ENCODE data around the gene NT5C2. TPM values are rescaled to one million over a fixed set of nuclear protein-coding genes. Genes with fewer than 3 reads are reported as not detected.

Gene NT5C2
- total and polyA plus RNA-seq, 2 donors (not counting 3 experiments of a cell fraction or from before 2014, with no cell fraction given) = 47.2 to 69.9 TPM

GRCh38 chr10:103098240-103098639 is 94.8 kb downstream of the NT5C2 start:
- Histone ChIP-seq H2AFZ (ENCODE audit: low read depth, low read length) (no peak overlapping the region), H3K4me2 (ENCODE audit: insufficient read depth, low read length) (no peak overlapping the region), H3K79me2 (ENCODE audit: control insufficient read depth, insufficient read depth, low read length) (no peaks in the 10 kb centered on the region), H4K20me1 (replicated peaks; ENCODE audit: control insufficient read depth, extremely low read depth, insufficient read depth, low read length) (no peaks in the 10 kb centered on the region), H3K9ac (replicated peaks; ENCODE audit: extremely low read depth, insufficient read depth, low read length) (no peak overlapping the region), H3K9me3 (replicated peaks; ENCODE audit: control insufficient read depth, insufficient read depth, low read length) (no peaks in the 10 kb centered on the region), H3K4me1 (ENCODE audit: control insufficient read depth, extremely low read depth, insufficient read depth, low read length) (no peaks in the 10 kb centered on the region), H3K27ac (ENCODE audit: insufficient read depth, low read depth, low read length) (no peak overlapping the region), H3K36me3 (ENCODE audit: control insufficient read depth in 2 of 2, extremely low read depth in 1 of 2, insufficient read depth in 2 of 2, low read length in 2 of 2) (peaks cover 14 to 31% of the 10 kb centered on the region in 2 experiments), H3K9me1 (replicated peaks; ENCODE audit: control insufficient read depth, extremely low read depth, insufficient read depth, low read length) (no peaks in the 10 kb centered on the region), H3K27me3 (ENCODE audit: control insufficient read depth in 2 of 2, insufficient read depth in 2 of 2, low read length in 2 of 2) (no peaks in the 10 kb centered on the region), H3K4me3 (replicated peaks in 1 of 3; ENCODE audit: insufficient read depth in 1 of 3, low read depth in 1 of 3, low read length in 3 of 3) (no peak overlapping the region)
- BruUV-seq (replicated peaks) = no TSS peak
- CTCF ChIA-PET = interaction anchor here (0.8 to 9.7 kb wide), 4 partner anchors 12 to 148 kb away, joined by 3 to 87 read pairs (median 4); no protein-coding TSS in a partner anchor
- intact Hi-C loops (cut with micrococcal nuclease) (no loop called here), dilution Hi-C loops (cut with MboI; ENCODE audit: extremely low pct_ligation_motif_present, low sequenced_read_pairs) (no loop called here)
- FAIRE-seq (no peak), DNase-seq (ENCODE audit: low read depth, low spot score) (no peak)
- POLR2A ChIA-PET = no interaction called here
- no peak for TF ChIP-seq JUN (IDR thresholded peaks at IDR 0.05; ENCODE audit: borderline replicate concordance, insufficient read depth, insufficient read length, low read depth)
- no peak for TF ChIP-seq POLR2A (IDR thresholded peaks at IDR 0.05; ENCODE audit: low read depth, low read length)
- no peak for TF ChIP-seq POLR2AphosphoS5 (IDR thresholded peaks at IDR 0.05; ENCODE audit: insufficient read depth, low read depth, low read length)
- no peak for TF ChIP-seq FOS (IDR thresholded peaks at IDR 0.05; ENCODE audit: borderline replicate concordance, insufficient read depth, low read length)
- TF ChIP-seq, protein P1, sequence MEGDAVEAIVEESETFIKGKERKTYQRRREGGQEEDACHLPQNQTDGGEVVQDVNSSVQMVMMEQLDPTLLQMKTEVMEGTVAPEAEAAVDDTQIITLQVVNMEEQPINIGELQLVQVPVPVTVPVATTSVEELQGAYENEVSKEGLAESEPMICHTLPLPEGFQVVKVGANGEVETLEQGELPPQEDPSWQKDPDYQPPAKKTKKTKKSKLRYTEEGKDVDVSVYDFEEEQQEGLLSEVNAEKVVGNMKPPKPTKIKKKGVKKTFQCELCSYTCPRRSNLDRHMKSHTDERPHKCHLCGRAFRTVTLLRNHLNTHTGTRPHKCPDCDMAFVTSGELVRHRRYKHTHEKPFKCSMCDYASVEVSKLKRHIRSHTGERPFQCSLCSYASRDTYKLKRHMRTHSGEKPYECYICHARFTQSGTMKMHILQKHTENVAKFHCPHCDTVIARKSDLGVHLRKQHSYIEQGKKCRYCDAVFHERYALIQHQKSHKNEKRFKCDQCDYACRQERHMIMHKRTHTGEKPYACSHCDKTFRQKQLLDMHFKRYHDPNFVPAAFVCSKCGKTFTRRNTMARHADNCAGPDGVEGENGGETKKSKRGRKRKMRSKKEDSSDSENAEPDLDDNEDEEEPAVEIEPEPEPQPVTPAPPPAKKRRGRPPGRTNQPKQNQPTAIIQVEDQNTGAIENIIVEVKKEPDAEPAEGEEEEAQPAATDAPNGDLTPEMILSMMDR (IDR thresholded peaks at IDR 0.05; ENCODE audit: extremely low read depth in 1 of 2, insufficient read depth in 1 of 2, low read depth in 1 of 2, low read length in 2 of 2) = no peak

DNA sequence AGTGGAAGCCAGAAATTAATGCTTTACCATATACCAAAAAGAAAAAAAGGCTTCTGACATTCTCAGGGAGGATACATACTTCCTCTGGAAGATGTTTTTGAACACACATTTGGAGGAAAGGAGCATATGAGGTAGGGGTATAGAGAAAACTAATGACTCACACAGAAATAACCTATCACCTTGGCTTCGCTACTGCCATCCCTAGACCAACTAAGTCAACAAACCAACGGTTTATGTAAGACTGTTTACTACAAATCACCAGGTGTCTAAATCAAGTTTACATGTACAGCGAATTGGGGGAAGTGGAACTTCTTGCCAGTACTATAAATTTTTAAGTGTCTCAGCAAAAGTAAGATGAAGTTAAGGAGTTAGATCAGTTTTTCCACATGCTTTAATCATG is 96.9 kb downstream of the NT5C2 start:
- Histone ChIP-seq H3K9me3 (replicated peaks; ENCODE audit: control insufficient read depth, insufficient read depth, low read length) (no peaks in the 10 kb centered on the region), H3K27ac (ENCODE audit: insufficient read depth, low read depth, low read length) (no peak overlapping the region), H3K9ac (replicated peaks; ENCODE audit: extremely low read depth, insufficient read depth, low read length) (no peak overlapping the region), H3K4me1 (ENCODE audit: control insufficient read depth, extremely low read depth, insufficient read depth, low read length) (no peaks in the 10 kb centered on the region), H3K4me2 (ENCODE audit: insufficient read depth, low read length) (no peak overlapping the region), H3K79me2 (ENCODE audit: control insufficient read depth, insufficient read depth, low read length) (no peaks in the 10 kb centered on the region), H3K4me3 (replicated peaks in 1 of 3; ENCODE audit: insufficient read depth in 1 of 3, low read depth in 1 of 3, low read length in 3 of 3) (no peak overlapping the region), H4K20me1 (replicated peaks; ENCODE audit: control insufficient read depth, extremely low read depth, insufficient read depth, low read length) (no peaks in the 10 kb centered on the region), H3K9me1 (replicated peaks; ENCODE audit: control insufficient read depth, extremely low read depth, insufficient read depth, low read length) (no peaks in the 10 kb centered on the region), H3K36me3 (ENCODE audit: control insufficient read depth in 2 of 2, extremely low read depth in 1 of 2, insufficient read depth in 2 of 2, low read length in 2 of 2) (peaks cover 14 to 47% of the 10 kb centered on the region in 2 experiments), H2AFZ (ENCODE audit: low read depth, low read length) (no peak overlapping the region), H3K27me3 (ENCODE audit: control insufficient read depth in 2 of 2, insufficient read depth in 2 of 2, low read length in 2 of 2) (no peaks in the 10 kb centered on the region)
- DNase-seq (ENCODE audit: low read depth, low spot score) (no peak), FAIRE-seq (no peak)
- BruUV-seq (replicated peaks) = no TSS peak
- dilution Hi-C loops (cut with MboI; ENCODE audit: extremely low pct_ligation_motif_present, low sequenced_read_pairs) = no loop called here
- POLR2A ChIA-PET = no interaction called here
- intact Hi-C loops (cut with micrococcal nuclease) = no loop called here
- CTCF ChIA-PET = interaction anchor here (1.2 to 6.1 kb wide), 2 partner anchors 9 to 148 kb away, joined by 5 to 39 read pairs; no protein-coding TSS in a partner anchor
- TF ChIP-seq POLR2AphosphoS5 (IDR thresholded peaks at IDR 0.05; ENCODE audit: insufficient read depth, low read depth, low read length) (no peak), EZH2 (IDR thresholded peaks at IDR 0.05; ENCODE audit: borderline replicate concordance, low read depth, low read length, severe bottlenecking) (no peak)

Measured in endothelial cell of umbilical vein (primary cell).